GM19324 (cell line): Measurements from ENCODE around the gene IGSF1.
"Not testable (repeated sequence)": the region's sequence is repeated elsewhere in the genome, so short reads cannot be mapped to it uniquely, and the experiment has no call there.

Experiments
- ATAC-seq: cut with Tn5 transposase; IDR thresholded peaks from one replicate; pipeline ENCODE4 v1.9.1; 2021; ENCODE audit warnings: mild to moderate bottlenecking, moderate library complexity; ENCODE audit not compliant: unreplicated experiment, low FRiP score

IGSF1 gene

GRCh38 chrX:131277543-131278136 lies 11.5 kb downstream of the IGSF1 start:
- ATAC-seq, result no peak

GRCh38 chrX:131273011-131273410 lies 16.1 kb downstream of the IGSF1 start:
- ATAC-seq, result no peak

GRCh38 chrX:131271826-131272225 lies 17.3 kb downstream of the IGSF1 start:
- ATAC-seq, result no peak

- no peak for ATAC-seq
These were observed 17.8 kb downstream of the IGSF1 start for GRCh38 chrX:131271274-131271673.

- ATAC-seq, result no peak
These were observed 19.0 kb downstream of the IGSF1 start for GRCh38 chrX:131270080-131270479.

- no peak for ATAC-seq
These were observed 24.4 kb downstream of the IGSF1 start for GRCh38 chrX:131264665-131265064.

- ATAC-seq, result no peak
These were observed 25.1 kb downstream of the IGSF1 start for GRCh38 chrX:131264053-131264452.

GRCh38 chrX:131262738-131263679 lies 26.1 kb downstream of the IGSF1 start:
- ATAC-seq, result no peak

GRCh38 chrX:131262200-131262599 lies 26.9 kb downstream of the IGSF1 start:
- ATAC-seq, result no peak

- no peak for ATAC-seq
These were observed 31.7 kb downstream of the IGSF1 start for GRCh38 chrX:131257367-131257766.

- not testable (repeated sequence) for ATAC-seq
These were observed 37.9 kb downstream of the IGSF1 start for GRCh38 chrX:131250984-131251738.

- no peak for ATAC-seq
These were observed 50.0 kb downstream of the IGSF1 start for GRCh38 chrX:131239057-131239456.

GRCh38 chrX:131237363-131237762 lies 51.7 kb downstream of the IGSF1 start:
- no peak for ATAC-seq

GRCh38 chrX:131235768-131236545 lies 53.1 kb downstream of the IGSF1 start:
- no peak for ATAC-seq

- ATAC-seq, result no peak
These were observed 61.5 kb downstream of the IGSF1 start for GRCh38 chrX:131227608-131228007.

- ATAC-seq, result no peak
These were observed 62.5 kb downstream of the IGSF1 start for GRCh38 chrX:131226591-131226990.

GRCh38 chrX:131225078-131225477 lies 64.0 kb downstream of the IGSF1 start:
- peak; percentile 75 for ATAC-seq
